ENCODE measurements around the gene GPBAR1. TPM values are rescaled to one million over a fixed set of nuclear protein-coding genes. Genes with fewer than 3 reads are reported as not detected.

The GPBAR1 gene
- total and polyA plus RNA-seq, 2 of the 8 experiments (the other 6 are each of a cell fraction or from before 2014, with no cell fraction given), result 0.32 to 0.59 TPM

DNA sequence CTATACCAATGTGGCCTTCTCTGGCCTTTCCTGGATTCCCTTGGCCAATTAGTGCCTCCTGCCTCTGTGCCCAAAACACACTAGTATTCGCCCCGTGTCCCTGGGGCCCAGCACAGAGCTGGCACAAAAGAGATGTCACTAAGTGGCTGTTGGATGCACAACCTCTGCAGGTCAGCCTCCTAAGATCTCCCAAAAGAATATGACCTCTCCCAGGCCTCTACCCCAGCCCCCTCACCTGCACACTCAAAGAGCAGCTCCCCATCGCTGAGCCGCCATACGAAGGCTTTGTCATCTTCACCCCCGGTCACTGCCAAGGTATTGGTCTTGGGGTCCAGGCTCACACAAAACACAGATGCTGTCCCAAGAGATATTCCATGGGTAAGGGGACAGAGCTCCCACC, 6.4 kb downstream of the GPBAR1 start (continued):
- TF ChIP-seq CHD7 (IDR thresholded peaks at IDR 0.05; ENCODE audit: insufficient replicate concordance, low read length) (no peak), TAF7 (optimal IDR thresholded peaks at IDR 0.05; ENCODE audit: borderline replicate concordance, low read depth, low read length) (no peak), YY1 (IDR thresholded peaks at IDR 0.05; ENCODE audit: low read depth, low read length) (no peak), EZH2 (IDR thresholded peaks at IDR 0.05; ENCODE audit: low read depth, low read length, severe bottlenecking) (no peak), SIN3A (conservative IDR thresholded peaks at IDR 0.05 in 1 of 2, IDR thresholded peaks at IDR 0.05 in 1 of 2; ENCODE audit: low read depth in 1 of 2, low read length in 2 of 2) (no peak), ZNF274 (IDR thresholded peaks at IDR 0.05; ENCODE audit: borderline replicate concordance, extremely low read depth, low read length) (no peak), CBX5 (IDR thresholded peaks at IDR 0.05; ENCODE audit: low read depth, low read length) (no peak)
- TF ChIP-seq, protein P1, sequence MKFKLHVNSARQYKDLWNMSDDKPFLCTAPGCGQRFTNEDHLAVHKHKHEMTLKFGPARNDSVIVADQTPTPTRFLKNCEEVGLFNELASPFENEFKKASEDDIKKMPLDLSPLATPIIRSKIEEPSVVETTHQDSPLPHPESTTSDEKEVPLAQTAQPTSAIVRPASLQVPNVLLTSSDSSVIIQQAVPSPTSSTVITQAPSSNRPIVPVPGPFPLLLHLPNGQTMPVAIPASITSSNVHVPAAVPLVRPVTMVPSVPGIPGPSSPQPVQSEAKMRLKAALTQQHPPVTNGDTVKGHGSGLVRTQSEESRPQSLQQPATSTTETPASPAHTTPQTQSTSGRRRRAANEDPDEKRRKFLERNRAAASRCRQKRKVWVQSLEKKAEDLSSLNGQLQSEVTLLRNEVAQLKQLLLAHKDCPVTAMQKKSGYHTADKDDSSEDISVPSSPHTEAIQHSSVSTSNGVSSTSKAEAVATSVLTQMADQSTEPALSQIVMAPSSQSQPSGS (IDR thresholded peaks at IDR 0.05; ENCODE audit: low read length), result no peak
